H9 (cell line): Measurements from ENCODE around the gene PFN4. TPM values are rescaled to one million over a fixed set of nuclear protein-coding genes. Genes with fewer than 3 reads are reported as not detected.

Experiments used
- DNase-seq: peaks from one replicate; pipeline ENCODE4 v3.0.0-alpha.2; 2017
- H2AFZ ChIP-seq: one replicate; pipeline ENCODE4 v1.6.1; 2013; ENCODE audit warnings: mild to moderate bottlenecking, low read length, control low read depth, moderate library complexity
- H2AK5ac ChIP-seq: 2 replicates; pipeline ENCODE4 v1.6.1; 2013; ENCODE audit warnings: low read length, control low read depth, mixed read lengths; ENCODE audit not compliant: insufficient read length
- H2BK120ac ChIP-seq: one replicate; pipeline ENCODE4 v1.6.1; 2013; ENCODE audit warnings: low read depth, mild to moderate bottlenecking, low read length, control low read depth, inconsistent platforms; ENCODE audit not compliant: poor library complexity, severe bottlenecking
- H2BK12ac ChIP-seq: 2 replicates; pipeline ENCODE4 v1.6.1; 2013; ENCODE audit warnings: low read length, control low read depth, mixed read lengths, low read depth; ENCODE audit not compliant: insufficient read length
- H2BK15ac ChIP-seq: 2 replicates; pipeline ENCODE4 v1.6.1; 2013; ENCODE audit warnings: low read depth, low read length, control low read depth
- H2BK20ac ChIP-seq: one replicate; pipeline ENCODE4 v1.6.1; 2013; ENCODE audit warnings: low read depth, mild to moderate bottlenecking, low read length, control low read depth, inconsistent platforms; ENCODE audit not compliant: poor library complexity, severe bottlenecking
- H2BK5ac ChIP-seq: 2 replicates; pipeline ENCODE4 v1.6.1; 2013; ENCODE audit warnings: low read length, control low read depth, mixed read lengths; ENCODE audit not compliant: insufficient read length
- H3K14ac ChIP-seq: 2 replicates; pipeline ENCODE4 v1.6.1; 2013; ENCODE audit warnings: low read length, control low read depth; ENCODE audit not compliant: insufficient read depth
- H3K18ac ChIP-seq: 2 replicates; pipeline ENCODE4 v1.6.1; 2013; ENCODE audit warnings: low read depth, mild to moderate bottlenecking, mixed read lengths, low read length, control low read depth; ENCODE audit not compliant: insufficient read length
- H3K23ac ChIP-seq: 2 replicates; pipeline ENCODE4 v1.6.1; 2013; ENCODE audit warnings: low read length, control low read depth, mixed read lengths, low read depth; ENCODE audit not compliant: insufficient read length
- H3K23me2 ChIP-seq: 2 replicates; pipeline ENCODE4 v1.6.1; 2013; ENCODE audit warnings: low read depth, mild to moderate bottlenecking, mixed read lengths, low read length, control low read depth; ENCODE audit not compliant: insufficient read length, poor library complexity, severe bottlenecking
- H3K27ac ChIP-seq: 2 replicates; pipeline ENCODE4 v1.5.1; 2013; ENCODE audit warnings: low read length, control low read depth, mixed read lengths, low read depth; ENCODE audit not compliant: insufficient read length
- H3K27me3 ChIP-seq: 2 replicates; pipeline ENCODE4 v1.6.1; 2013; ENCODE audit warnings: low read length, control low read depth, inconsistent platforms; ENCODE audit not compliant: insufficient read depth
- H3K4ac ChIP-seq: 2 replicates; pipeline ENCODE4 v1.6.1; 2013; ENCODE audit warnings: low read depth, mild to moderate bottlenecking, control low read depth, inconsistent platforms, low read length, moderate library complexity
- H3K4me1 ChIP-seq: 2 replicates; pipeline ENCODE4 v1.6.1; 2013; ENCODE audit warnings: low read length, control low read depth, inconsistent platforms; ENCODE audit not compliant: insufficient read depth
- H3K4me2 ChIP-seq: 2 replicates; pipeline ENCODE4 v1.6.1; 2013; ENCODE audit warnings: low read length, control low read depth, mixed read lengths; ENCODE audit not compliant: insufficient read length, insufficient read depth
- H3K56ac ChIP-seq: 2 replicates; pipeline ENCODE4 v1.6.1; 2013; ENCODE audit warnings: low read depth, mild to moderate bottlenecking, mixed read lengths, low read length, control low read depth; ENCODE audit not compliant: insufficient read length
- H3K79me1 ChIP-seq: 2 replicates; pipeline ENCODE4 v1.6.1; 2013; ENCODE audit warnings: low read depth, mild to moderate bottlenecking, moderate library complexity, low read length, control low read depth, inconsistent platforms; ENCODE audit not compliant: insufficient read depth, poor library complexity, severe bottlenecking
- H3K79me2 ChIP-seq: 2 replicates; pipeline ENCODE4 v1.6.1; 2013; ENCODE audit warnings: low read length, control low read depth, inconsistent platforms; ENCODE audit not compliant: insufficient read depth
- H3K9ac ChIP-seq: 2 replicates; pipeline ENCODE4 v1.6.1; 2013; ENCODE audit warnings: low read length, control low read depth, mixed read lengths; ENCODE audit not compliant: insufficient read length; ENCODE audit errors: extremely low read depth
- H3K9me3 ChIP-seq: one replicate; pipeline ENCODE4 v1.6.1; 2013; ENCODE audit warnings: low read depth, low read length, inconsistent platforms; ENCODE audit not compliant: control insufficient read depth
- H3T11ph ChIP-seq: one replicate; pipeline ENCODE4 v1.6.1; 2013; ENCODE audit warnings: mild to moderate bottlenecking, low read length, control low read depth, inconsistent platforms
- H4K20me1 ChIP-seq: one replicate; pipeline ENCODE4 v1.6.1; 2013; ENCODE audit not compliant: control insufficient read depth, insufficient read length, insufficient read depth
- H4K5ac ChIP-seq: 2 replicates; pipeline ENCODE4 v1.6.1; 2013; ENCODE audit warnings: low read depth, mild to moderate bottlenecking, mixed read lengths, low read length, control low read depth; ENCODE audit not compliant: insufficient read length
- H4K8ac ChIP-seq: replicated peaks from 2 replicates; pipeline ENCODE4 v1.6.1; 2013; ENCODE audit warnings: low read length, control low read depth, mixed read lengths, low read depth; ENCODE audit not compliant: insufficient read length
- H4K91ac ChIP-seq: 2 replicates; pipeline ENCODE4 v1.6.1; 2013; ENCODE audit warnings: low read depth, mild to moderate bottlenecking, moderate library complexity, mixed read lengths, low read length, control low read depth; ENCODE audit not compliant: insufficient read length
- H3K27ac Mint-ChIP-seq, 3 experiments: 2 replicates in 2 of 3; 3 replicates in 1 of 3; pipeline ENCODE4 v1.8.0; 2020 to 2021; ENCODE audit warnings: mixed read lengths in 3 of 3, mild to moderate bottlenecking in 1 of 3, moderate library complexity in 1 of 3
- H3K27me3 Mint-ChIP-seq: 2 replicates; pipeline ENCODE4 v1.8.0; 2021; ENCODE audit warnings: low read depth, mild to moderate bottlenecking, moderate library complexity, mixed read lengths
- H3K36me3 Mint-ChIP-seq, 3 experiments: 2 replicates in 2 of 3; 3 replicates in 1 of 3; pipeline ENCODE4 v1.8.0; 2020 to 2021; ENCODE audit warnings: low read depth in 3 of 3, mixed read lengths in 3 of 3; ENCODE audit not compliant: insufficient read depth in 1 of 3
- H3K4me1 Mint-ChIP-seq, 2 experiments: 2 replicates each; pipeline ENCODE4 v1.8.0; 2020; ENCODE audit warnings: mixed read lengths in 2 of 2
- H3K4me3 Mint-ChIP-seq, 2 experiments: 2 replicates in 1 of 2; 3 replicates in 1 of 2; pipeline ENCODE4 v1.8.0; 2020 to 2021; ENCODE audit warnings: mild to moderate bottlenecking in 2 of 2, mixed read lengths in 2 of 2, moderate library complexity in 1 of 2
- H3K9me3 Mint-ChIP-seq, 2 experiments: 2 replicates in 1 of 2; 3 replicates in 1 of 2; pipeline ENCODE4 v1.8.0; 2020; ENCODE audit warnings: mild to moderate bottlenecking in 2 of 2, mixed read lengths in 2 of 2, moderate library complexity in 1 of 2
- WGBS: extraction: QIAGEN DNeasy Blood & Tissue Kit; methylation state at CpG from one replicate; pipeline ENCODE4 v1.1.7; 2013; ENCODE audit warnings: missing lambda C conversion rate, low lambda C conversion rate, mixed read lengths; ENCODE audit not compliant: insufficient read length; ENCODE audit errors: extremely low coverage; 5-methylcytosine and 5-hydroxymethylcytosine counted together
- total RNA-seq: library from RNA; stranded (reverse); gene quantifications from 2 replicates; pipeline ENCODE4 v1.2.1, GENCODE V29; 2021
- TF ChIP-seq, protein P1 (sequence below): fragments of 200-600 bp; sonication (generic); conservative IDR thresholded peaks from 3 replicates; pipeline ENCODE4 v1.8.0; 2021; ENCODE audit warnings: antibody characterized with exemption, mild to moderate bottlenecking

Gene PFN4
- total RNA-seq, 1 experiment from 2014 or later, result not detected

DNA sequence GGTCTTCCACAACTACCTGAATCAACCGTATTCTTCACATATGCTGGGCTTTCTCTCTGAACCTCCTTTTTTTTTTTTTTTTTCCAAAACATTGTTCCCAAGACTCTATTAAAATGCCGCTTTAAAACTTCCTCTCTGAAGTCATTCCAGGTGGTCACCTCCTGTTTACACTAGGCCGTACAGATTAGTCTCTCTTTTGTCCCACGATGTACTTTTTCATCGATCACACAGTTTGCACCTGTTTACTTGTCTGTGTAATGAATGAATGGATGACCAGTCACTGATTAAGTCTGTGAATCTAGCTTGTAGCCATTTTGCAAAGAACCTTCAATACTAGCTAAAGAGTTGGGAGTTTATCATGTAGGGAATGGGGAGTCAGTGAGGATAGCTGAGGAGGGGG, 35.0 kb upstream of the PFN4 start:
- Mint-ChIP-seq H3K36me3 (peaks cover 0 to 5% (median 0%) of the 10 kb centered on the region in 3 experiments; a peak in 3 of 7 replicates), H3K4me3 (no peak overlapping the region), H3K27ac (no peak overlapping the region), H3K9me3 (peaks cover 8 to 14% of the 10 kb centered on the region in 2 experiments; a peak in 4 of 5 replicates), H3K4me1 (no peaks in the 10 kb centered on the region), H3K27me3 (no peaks in the 10 kb centered on the region)
- Histone ChIP-seq H2AK5ac (no peak overlapping the region), H3K4ac (no peak overlapping the region), H2AFZ (no peak overlapping the region), H3K23ac (no peak overlapping the region), H2BK20ac (no peak overlapping the region), H3K9me3 (no peaks in the 10 kb centered on the region), H2BK120ac (no peak overlapping the region), H3K18ac (no peak overlapping the region), H3K79me2 (no peaks in the 10 kb centered on the region), H4K20me1 (no peaks in the 10 kb centered on the region), H3K27me3 (no peaks in the 10 kb centered on the region), H3K56ac (no peak overlapping the region), H3K4me2 (no peak overlapping the region), H3K27ac (no peak overlapping the region), H3K9ac (no peak overlapping the region), H3K14ac (no peak overlapping the region), H2BK5ac (no peak overlapping the region), H4K5ac (no peak overlapping the region), H3K4me1 (no peaks in the 10 kb centered on the region), H3K23me2 (no peaks in the 10 kb centered on the region), H3K79me1 (no peaks in the 10 kb centered on the region), H2BK15ac (no peak overlapping the region), H4K91ac (no peak overlapping the region), H2BK12ac (no peak overlapping the region), H3T11ph (no peak overlapping the region), H4K8ac (no peak overlapping the region)
- DNase-seq, result no peak
- TF ChIP-seq, protein P1, sequence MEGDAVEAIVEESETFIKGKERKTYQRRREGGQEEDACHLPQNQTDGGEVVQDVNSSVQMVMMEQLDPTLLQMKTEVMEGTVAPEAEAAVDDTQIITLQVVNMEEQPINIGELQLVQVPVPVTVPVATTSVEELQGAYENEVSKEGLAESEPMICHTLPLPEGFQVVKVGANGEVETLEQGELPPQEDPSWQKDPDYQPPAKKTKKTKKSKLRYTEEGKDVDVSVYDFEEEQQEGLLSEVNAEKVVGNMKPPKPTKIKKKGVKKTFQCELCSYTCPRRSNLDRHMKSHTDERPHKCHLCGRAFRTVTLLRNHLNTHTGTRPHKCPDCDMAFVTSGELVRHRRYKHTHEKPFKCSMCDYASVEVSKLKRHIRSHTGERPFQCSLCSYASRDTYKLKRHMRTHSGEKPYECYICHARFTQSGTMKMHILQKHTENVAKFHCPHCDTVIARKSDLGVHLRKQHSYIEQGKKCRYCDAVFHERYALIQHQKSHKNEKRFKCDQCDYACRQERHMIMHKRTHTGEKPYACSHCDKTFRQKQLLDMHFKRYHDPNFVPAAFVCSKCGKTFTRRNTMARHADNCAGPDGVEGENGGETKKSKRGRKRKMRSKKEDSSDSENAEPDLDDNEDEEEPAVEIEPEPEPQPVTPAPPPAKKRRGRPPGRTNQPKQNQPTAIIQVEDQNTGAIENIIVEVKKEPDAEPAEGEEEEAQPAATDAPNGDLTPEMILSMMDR, result no peak
- no CpG with 5 or more reads among the region's 5 CpGs for WGBS
